HepG2 (cell line): ENCODE measurements around the gene P3H4. TPM values are rescaled to one million over a fixed set of nuclear protein-coding genes. Genes with fewer than 3 reads are reported as not detected.

Experiments
- DMAP1 ChIP-seq: IDR thresholded peaks from 2 replicates; pipeline ENCODE4 v1.6.1; 2016
- E2F2 ChIP-seq: sonication (generic); formaldehyde crosslinking; IDR thresholded peaks from 2 replicates; pipeline ENCODE4 v1.4.0; 2020; ENCODE audit warnings: missing genetic modification reagents, borderline replicate concordance
- EEA1 ChIP-seq: sonication (generic); formaldehyde crosslinking; IDR thresholded peaks from 2 replicates; pipeline ENCODE4 v1.5.1; 2020; ENCODE audit warnings: mild to moderate bottlenecking, missing genetic modification reagents, borderline replicate concordance
- JUN ChIP-seq: sonication (generic); formaldehyde crosslinking; IDR thresholded peaks from 2 replicates; pipeline ENCODE4 v1.4.0; 2020; ENCODE audit warnings: mild to moderate bottlenecking, missing genetic modification reagents
- LBX2 ChIP-seq: sonication (generic); formaldehyde crosslinking; IDR thresholded peaks from 2 replicates; pipeline ENCODE4 v1.5.0; 2020; ENCODE audit warnings: missing genetic modification reagents, mild to moderate bottlenecking, borderline replicate concordance
- PRDM4 ChIP-seq: sonication (generic); formaldehyde crosslinking; IDR thresholded peaks from 2 replicates; pipeline ENCODE4 v1.9.0; 2021; ENCODE audit warnings: missing genetic modification reagents, borderline replicate concordance
- PRMT3 ChIP-seq: sonication (generic); formaldehyde crosslinking; IDR thresholded peaks from 2 replicates; pipeline ENCODE4 v1.8.1; 2022; ENCODE audit warnings: low read depth, mild to moderate bottlenecking, moderate library complexity, missing genetic modification reagents, borderline replicate concordance
- RARA ChIP-seq: IDR thresholded peaks from 2 replicates; pipeline ENCODE4 v1.6.1; 2016; ENCODE audit warnings: missing genetic modification reagents, missing compliant biosample characterization
- REL ChIP-seq: sonication (generic); formaldehyde crosslinking; conservative IDR thresholded peaks from 2 replicates; pipeline ENCODE4 v1.8.0; 2022; ENCODE audit warnings: mild to moderate bottlenecking, missing genetic modification reagents, moderate library complexity
- TAF1 ChIP-seq: sonication (generic); formaldehyde crosslinking; IDR thresholded peaks from 2 replicates; pipeline ENCODE4 v1.4.0; 2020; ENCODE audit warnings: missing genetic modification reagents
- ZBTB44 ChIP-seq: sonication (generic); formaldehyde crosslinking; IDR thresholded peaks from 2 replicates; pipeline ENCODE4 v1.4.0; 2020; ENCODE audit warnings: missing genetic modification reagents
- ZFAT ChIP-seq: sonication (generic); formaldehyde crosslinking; conservative IDR thresholded peaks from 2 replicates; pipeline ENCODE4 v1.8.1; 2023; ENCODE audit warnings: missing genetic modification reagents, inconsistent platforms
- ZFP1 ChIP-seq: IDR thresholded peaks from 2 replicates; pipeline ENCODE4 v1.6.1; 2016
- ZFX ChIP-seq: sonication (generic); formaldehyde crosslinking; IDR thresholded peaks from 2 replicates; pipeline ENCODE4 v1.4.0; 2020; ENCODE audit warnings: mild to moderate bottlenecking, low read depth, missing genetic modification reagents, moderate library complexity
- ZNF142 ChIP-seq: sonication (generic); formaldehyde crosslinking; IDR thresholded peaks from 2 replicates; pipeline ENCODE4 v1.4.0; 2020; ENCODE audit warnings: missing genetic modification reagents
- ZNF451 ChIP-seq: sonication (generic); formaldehyde crosslinking; IDR thresholded peaks from 2 replicates; pipeline ENCODE4 v1.5.0; 2020; ENCODE audit warnings: mild to moderate bottlenecking, missing genetic modification reagents
- ZNF557 ChIP-seq: sonication (generic); formaldehyde crosslinking; IDR thresholded peaks from 2 replicates; pipeline ENCODE4 v1.4.0; 2020; ENCODE audit warnings: missing genetic modification reagents
- ZNF678 ChIP-seq: sonication (generic); formaldehyde crosslinking; IDR thresholded peaks from 2 replicates; pipeline ENCODE4 v1.4.0; 2020; ENCODE audit warnings: mild to moderate bottlenecking, missing genetic modification reagents
- polyA plus RNA-seq, 8 experiments: library from polyadenylated mRNA; depleted of rRNA in 3 of 8; stranded (reverse) in 7 of 8; unstranded in 1 of 8; fragments of >200 nt; fragmentation: Illumina TruSeq in 4 of 8; extraction: Trizol in 4 of 8; gene quantifications; 2 replicates each; pipeline versions ENCODE4 v1.2.1 to v1.2.3, GENCODE V29; 2011 to 2016; ENCODE audit warnings: low read depth in 4 of 8, missing spikeins in 1 of 8, mixed read lengths in 1 of 8; ENCODE audit not compliant: insufficient read depth in 1 of 8
- total RNA-seq, 5 experiments: library from RNA; depleted of rRNA; stranded (reverse); fragments of >200 nt; fragmentation: Illumina TruSeq; extraction: Trizol; gene quantifications; 2 replicates each; pipeline ENCODE4 v1.2.3, GENCODE V29; 2016; ENCODE audit warnings: low read depth in 1 of 5

Gene P3H4
- total and polyA plus RNA-seq, 2 of the 13 experiments (the other 11 are each of a cell fraction or from before 2014, with no cell fraction given) = 37.1 to 50.6 TPM

GRCh38 chr17:41835800-41836549 is 24.2 kb upstream of the P3H4 start, which contains the start of gene NT5C3B (continued):
- TF ChIP-seq PRMT3 (no peak), ZFAT (no peak), TAF1 (CRISPR knock-in tag) (peak; percentile 77; the same call in 1 of the 2 replicates), REL (peak; percentile 82; the same call in 1 of the 2 replicates), ZFX (CRISPR knock-in tag) (peak; percentile 94), E2F2 (no peak), ZFP1 (CRISPR knock-in tag) (no peak), JUN (no peak), ZNF678 (CRISPR knock-in tag) (0 out of 2 replicates have a peak, but pooled peaks have one; percentile 9), PRDM4 (CRISPR knock-in tag) (no peak), ZNF557 (CRISPR knock-in tag) (no peak), ZBTB44 (CRISPR knock-in tag) (0 out of 2 replicates have a peak, but pooled peaks have one; percentile 44), EEA1 (CRISPR knock-in tag) (peak; percentile 79), LBX2 (CRISPR knock-in tag) (peak; percentile 25; the same call in 1 of the 2 replicates), DMAP1 (peak; percentile 52), ZNF451 (CRISPR knock-in tag) (no peak), ZNF142 (CRISPR knock-in tag) (no peak; the same call in none of the 2 replicates), RARA (0 out of 2 replicates have a peak, but pooled peaks have one; percentile 5)
